ENCODE measurements around the gene PIAS3.

DNA sequence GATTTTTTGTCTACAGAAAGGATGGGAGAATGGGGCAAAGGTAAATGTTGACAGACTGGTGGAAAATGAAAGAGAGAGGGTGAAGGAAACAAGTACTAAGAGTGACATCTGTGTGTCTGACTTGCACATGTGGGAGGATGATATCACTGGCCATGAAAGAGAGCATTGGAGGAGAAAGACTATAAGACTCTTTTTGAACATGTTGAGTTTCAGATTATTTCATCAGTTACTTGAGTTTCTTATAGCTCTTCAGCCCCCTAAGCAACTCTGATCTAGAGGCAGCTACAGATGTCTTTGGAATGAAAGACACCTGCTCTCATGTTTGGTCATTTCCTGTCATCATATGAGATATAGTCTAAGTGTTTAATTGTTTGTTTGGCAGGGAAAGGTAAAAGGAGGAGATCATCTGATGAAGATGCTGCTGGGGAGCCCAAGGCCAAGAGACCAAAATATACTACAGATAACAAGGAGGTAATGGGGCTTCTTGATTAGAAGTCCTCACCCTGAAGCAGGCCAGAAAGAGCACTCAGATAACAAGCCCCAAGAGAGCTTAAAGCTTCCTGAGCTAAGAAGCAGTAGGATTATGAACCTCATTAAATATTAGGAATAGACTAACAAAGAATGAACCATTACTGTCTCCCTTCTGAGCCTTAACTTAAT, 30.4 kb downstream of the PIAS3 start:
- TF ChIP-seq, protein P1, sequence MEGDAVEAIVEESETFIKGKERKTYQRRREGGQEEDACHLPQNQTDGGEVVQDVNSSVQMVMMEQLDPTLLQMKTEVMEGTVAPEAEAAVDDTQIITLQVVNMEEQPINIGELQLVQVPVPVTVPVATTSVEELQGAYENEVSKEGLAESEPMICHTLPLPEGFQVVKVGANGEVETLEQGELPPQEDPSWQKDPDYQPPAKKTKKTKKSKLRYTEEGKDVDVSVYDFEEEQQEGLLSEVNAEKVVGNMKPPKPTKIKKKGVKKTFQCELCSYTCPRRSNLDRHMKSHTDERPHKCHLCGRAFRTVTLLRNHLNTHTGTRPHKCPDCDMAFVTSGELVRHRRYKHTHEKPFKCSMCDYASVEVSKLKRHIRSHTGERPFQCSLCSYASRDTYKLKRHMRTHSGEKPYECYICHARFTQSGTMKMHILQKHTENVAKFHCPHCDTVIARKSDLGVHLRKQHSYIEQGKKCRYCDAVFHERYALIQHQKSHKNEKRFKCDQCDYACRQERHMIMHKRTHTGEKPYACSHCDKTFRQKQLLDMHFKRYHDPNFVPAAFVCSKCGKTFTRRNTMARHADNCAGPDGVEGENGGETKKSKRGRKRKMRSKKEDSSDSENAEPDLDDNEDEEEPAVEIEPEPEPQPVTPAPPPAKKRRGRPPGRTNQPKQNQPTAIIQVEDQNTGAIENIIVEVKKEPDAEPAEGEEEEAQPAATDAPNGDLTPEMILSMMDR (conservative IDR thresholded peaks at IDR 0.05 in 1 of 2, IDR thresholded peaks at IDR 0.05 in 1 of 2; ENCODE audit: low read depth in 1 of 2, low read length in 2 of 2): no peak
- no peak for TF ChIP-seq EZH2 (IDR thresholded peaks at IDR 0.05; ENCODE audit: low read length, missing control alignments)

Data from fibroblast of lung (primary cell).